Retina (tissue), 1 donor: ENCODE measurements around the gene IQGAP3.

Experiments
- DNase-seq: peaks from one replicate; pipeline ENCODE4 v3.0.0-alpha.2; 2016

The IQGAP3 gene

DNA sequence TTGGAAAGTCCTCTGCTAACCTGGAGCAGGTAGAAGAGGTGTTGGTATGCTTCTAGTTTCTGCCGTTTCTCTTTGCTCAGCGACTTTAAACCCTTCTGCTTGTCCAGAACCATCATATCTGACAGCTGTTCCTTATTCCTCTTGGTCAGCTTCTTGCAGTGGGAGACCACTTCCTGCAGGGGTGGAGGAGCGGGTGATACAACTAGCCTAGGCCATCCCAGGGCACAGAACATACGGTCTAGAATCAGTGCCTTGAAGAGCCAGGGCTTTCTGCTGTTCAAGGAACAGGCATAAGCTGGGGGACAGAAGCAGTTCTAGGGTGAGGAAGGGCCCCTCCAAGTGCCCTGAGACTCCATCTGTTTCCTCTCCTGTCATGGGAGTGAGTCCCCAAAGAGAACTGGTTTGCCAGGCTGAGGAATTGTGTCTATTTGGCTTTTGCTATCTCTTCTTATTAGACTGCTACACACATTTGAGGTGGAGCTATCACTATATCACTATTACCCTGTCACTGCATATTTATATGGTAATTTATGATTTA, 32.5 kb downstream of the IQGAP3 start:
- DNase-seq = no peak

DNA sequence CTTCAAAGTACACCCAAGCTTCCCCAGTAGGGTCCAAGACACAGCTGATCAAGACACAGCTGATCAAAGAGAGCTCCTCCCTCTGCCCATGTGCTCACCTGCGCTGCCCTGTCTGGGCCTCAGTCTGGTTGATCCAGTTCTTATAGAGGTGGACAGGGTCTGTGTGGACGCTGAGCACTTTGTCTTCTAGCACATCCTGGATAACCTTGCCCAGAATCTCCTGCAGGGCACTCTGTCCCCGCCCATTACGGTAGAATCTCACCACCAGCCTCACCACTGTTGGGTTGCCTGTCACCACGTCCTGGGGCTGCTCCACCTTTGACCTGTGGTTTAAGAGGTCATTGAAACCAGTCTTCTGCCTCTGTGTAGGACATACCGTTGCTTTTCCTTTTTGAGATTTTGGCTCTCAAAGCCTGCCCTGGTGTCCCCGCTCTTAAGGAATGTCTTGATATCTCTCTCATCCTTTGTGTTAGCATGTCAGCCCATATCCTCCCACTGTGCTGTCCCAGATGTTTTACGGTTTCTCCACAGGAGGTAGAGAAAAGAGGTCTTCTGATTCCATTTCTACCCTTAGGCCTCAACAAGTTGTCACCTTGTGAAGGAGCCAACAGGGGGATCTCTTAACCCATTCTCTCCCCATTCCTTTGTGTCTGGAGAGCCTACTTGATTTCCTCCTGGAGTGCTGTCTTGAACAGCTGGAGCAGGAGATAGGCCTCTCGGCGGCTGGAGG, 33.5 kb downstream of the IQGAP3 start:
- DNase-seq = no peak

DNA sequence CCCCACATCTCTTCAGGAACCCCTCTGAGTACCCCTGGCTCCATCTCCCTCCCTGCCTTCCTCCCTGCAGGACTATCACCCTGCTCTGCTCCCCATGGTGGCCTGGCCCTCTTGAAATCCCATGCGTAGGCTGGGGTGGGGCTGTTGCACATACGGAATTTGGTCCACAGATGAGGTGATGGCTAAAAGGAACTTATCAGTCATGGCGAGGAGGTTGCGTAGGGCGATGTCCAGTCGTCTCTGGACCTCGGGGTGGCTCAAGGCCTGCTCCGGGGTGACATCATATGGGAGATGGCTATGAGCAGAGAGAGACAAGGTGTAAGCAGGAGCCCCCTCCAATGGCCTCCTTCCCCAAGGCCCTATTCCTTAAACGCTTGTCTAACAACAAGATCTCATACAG, 35.3 kb downstream of the IQGAP3 start:
- no peak for DNase-seq

DNA sequence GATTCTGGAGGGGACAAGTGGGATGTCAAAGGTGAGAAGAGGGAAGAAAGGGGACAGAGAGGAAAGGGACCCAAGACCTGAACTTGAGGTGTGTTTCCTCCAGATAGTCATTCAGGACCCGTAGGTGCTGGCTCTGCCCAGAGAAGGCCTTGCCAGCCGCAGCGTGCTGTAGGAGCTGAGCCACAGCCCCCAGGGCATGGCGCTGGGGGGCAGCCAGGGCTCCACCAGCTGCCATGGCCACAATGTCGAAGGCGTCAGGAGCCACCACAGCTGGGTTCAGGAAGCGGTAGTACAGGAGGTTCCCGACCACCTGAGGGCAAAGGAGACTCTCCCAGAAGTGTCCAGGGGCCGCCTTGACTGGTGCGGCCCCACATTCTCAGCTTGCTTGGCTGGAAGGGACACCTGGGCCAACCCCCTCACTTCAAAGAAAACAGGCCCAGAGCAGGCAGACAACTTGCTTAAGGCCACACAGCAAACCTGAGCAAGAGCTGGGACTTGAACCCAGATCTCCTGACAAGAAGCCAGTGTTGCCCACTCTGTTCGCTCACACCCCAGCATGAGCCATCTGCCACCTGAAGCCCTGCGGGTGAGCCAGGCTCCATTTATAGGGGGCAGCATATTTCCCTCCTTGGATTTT, 37.8 kb downstream of the IQGAP3 start:
- DNase-seq = no peak

DNA sequence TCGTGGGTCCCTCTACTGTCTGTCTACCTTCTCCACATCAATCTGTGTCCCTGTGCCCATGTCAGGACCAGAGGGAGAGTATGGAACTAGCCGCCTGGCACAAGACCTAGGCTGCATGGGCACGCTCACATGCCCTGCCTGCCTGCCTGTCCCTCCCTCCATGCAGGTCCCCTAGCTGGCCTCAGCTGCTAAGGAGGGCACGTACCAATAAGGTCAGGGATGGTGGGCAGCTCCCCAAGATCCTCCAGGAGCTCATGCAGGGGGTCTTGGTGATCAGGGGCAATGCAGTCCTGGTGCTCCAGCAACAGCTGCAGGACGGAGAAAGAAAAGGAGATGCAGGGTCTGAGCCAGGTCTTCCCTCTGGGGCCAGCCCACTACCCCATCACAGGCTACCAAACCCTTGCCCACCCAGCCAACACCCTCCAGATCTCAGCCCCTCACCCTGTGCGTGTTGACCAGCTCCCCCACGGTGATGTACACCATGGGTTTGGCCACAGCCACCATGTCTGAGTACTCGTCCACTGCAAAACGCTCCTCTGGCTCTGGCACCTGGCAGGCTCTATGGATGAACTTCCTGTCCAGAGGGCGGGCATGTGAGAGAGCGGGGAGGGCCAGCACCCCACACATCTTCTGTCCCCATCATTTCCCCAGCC, 38.7 kb downstream of the IQGAP3 start:
- no peak for DNase-seq

DNA sequence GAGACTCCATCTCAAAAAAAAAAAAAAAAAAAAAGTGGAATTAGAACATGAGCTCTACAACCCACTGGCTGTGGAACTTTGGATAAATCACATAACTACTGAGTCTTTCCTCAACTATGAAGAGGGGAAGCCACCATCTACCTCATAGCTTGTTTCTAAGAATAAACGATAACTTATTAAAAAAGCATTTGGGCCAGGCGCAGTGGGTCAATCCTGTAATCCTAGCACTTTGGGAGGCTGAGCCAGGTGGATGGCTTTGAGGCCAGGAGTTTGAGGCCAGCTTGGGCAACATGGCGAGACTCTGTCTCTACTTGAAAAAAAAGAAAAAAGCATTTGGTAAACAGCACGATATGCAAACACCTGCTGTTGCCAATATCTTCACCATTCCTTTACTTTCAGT, 40.0 kb downstream of the IQGAP3 start:
- no peak for DNase-seq

- DNase-seq = no peak
Measured at GRCh38 chr1:156530006-156530405, 42.4 kb downstream of the IQGAP3 start.

- no peak for DNase-seq
Measured at GRCh38 chr1:156528875-156529425, 43.4 kb downstream of the IQGAP3 start.

DNA sequence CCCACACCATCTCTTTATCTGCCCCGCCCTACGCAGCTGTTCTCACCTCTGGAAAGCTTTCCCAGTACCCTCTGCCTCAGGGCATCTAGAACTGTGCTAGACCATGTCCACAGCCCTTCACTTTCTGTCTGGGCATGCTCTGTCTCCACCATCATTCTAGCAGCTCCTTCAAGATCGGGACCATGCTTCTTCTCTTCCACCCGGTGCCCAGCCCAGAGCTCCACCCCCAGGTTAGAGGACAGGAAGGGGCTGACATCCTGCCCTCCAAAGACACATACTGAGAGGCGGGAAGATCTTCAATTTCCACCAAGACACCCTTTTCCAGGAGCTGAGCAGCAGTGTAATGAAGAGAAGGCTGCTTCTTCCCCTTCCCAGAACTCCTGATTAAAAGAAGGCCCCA, 44.1 kb downstream of the IQGAP3 start:
- DNase-seq = no peak

GRCh38 chr1:156527584-156527983, 44.8 kb downstream of the IQGAP3 start:
- no peak for DNase-seq

- no peak for DNase-seq
Measured at GRCh38 chr1:156525856-156526489, 46.4 kb downstream of the IQGAP3 start.

- DNase-seq = peak; percentile 64
Measured at GRCh38 chr1:156525071-156525501, 47.3 kb downstream of the IQGAP3 start.

DNA sequence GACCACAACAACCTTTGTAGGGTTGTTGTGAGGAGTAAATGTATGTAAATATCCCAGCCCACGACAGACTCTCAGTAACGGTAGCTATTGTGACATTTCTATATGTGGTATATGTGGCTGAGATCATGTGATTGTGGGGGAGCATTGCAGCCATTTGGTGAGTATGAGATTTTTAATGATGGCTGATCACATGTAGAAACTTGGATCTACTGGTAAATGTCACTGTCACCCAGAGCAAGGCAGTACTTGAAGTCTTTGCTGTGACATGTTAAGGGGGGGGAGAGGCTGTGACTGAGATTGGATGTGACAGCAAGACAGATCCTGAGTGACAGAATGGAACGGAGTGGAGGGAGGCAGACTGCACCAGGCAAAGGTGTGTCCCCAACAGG, 47.9 kb downstream of the IQGAP3 start:
- DNase-seq = peak; percentile 52

DNA sequence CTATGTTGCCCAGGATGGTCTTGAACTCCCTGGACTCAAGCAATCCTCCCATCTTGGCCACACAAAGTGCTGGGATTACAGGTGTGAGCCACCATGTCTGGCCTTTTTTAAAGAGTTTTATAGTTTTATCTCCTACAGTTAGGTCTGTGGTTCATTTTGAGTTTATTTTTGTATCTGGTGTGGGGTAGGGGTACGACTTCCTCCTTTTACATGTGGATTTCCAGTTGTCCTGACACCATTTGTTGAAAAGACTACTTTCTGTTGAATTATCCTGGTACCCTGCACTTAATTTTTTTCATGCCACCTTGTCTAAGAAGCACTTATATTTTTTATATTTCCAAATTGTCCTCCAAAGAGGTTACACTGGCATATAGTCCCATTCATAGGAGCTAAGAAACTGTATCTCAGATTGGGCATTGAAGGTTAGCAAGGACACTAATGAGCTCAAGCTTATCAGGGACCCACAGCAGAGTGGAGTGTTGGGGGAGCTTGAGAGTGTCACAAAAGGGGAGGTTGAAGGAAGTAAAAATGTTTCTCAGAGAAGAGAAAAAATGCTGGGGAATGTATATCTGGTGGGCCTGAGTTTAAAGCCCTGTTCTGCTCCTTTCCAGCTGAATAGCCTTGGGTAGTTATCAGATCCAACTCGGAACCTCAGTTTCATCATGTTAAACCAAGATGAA, 48.4 kb downstream of the IQGAP3 start:
- no peak for DNase-seq

DNA sequence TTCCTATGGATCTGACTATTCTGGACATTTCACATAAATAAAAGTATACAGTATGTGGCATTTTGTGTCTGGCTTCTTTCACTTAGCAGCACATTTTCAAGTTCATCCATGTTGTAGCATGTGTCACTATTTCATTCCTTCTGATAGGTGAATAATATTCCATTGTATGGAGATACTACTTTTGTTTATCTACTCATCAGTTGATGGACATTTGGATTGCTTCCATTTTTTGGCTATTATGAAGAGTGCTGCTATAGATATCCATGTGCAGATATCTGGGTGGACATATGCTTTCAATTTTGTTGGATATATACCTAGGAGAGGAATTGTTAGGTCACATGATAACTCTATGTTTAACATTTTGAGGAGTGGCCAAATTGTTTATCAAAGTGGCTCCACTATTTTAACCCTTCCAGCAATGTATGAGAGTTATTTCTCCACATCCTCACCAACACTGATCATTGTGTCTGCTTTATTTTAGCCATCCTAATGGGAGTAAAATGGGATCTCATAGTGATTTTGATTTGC, 49.9 kb downstream of the IQGAP3 start:
- no peak for DNase-seq

DNA sequence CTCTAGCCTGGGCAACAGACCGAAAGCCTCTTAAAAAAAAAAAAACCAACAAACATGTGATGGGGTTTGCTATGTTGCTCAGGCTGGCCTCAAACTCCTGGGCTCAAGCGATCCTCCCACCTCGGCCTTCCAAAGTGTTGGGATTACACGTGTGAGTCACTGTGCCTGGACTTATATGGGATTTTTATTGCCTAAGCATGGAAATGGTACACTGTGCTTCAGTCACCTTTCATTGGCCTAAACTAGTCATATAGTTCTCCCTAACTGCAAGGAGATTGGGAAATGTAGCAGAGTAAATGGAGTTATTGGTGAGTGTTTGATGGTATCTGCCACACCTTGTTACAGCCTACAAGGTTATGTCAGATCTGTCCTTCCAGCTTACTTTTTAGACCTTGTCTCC, 54.6 kb downstream of the IQGAP3 start:
- DNase-seq = no peak

DNA sequence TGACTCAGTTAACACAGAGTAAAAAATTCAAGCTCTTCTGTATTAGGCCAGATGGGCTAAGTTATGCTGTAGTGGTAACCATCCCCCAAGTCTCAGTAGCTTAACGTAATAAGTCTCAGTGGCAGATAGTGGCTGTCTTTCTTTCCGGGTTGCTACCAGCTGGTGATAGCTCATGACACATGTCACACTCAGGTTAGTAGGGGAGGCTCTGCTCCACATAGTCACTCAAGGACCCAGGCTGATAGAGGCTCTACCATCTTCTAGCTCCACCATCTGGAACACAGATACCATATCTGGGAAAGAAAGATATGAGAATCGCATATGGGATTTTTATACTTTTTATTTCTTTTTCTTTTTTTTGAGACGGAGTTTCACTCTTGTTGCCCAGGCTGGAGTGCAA, 55.5 kb downstream of the IQGAP3 start:
- no peak for DNase-seq

DNA sequence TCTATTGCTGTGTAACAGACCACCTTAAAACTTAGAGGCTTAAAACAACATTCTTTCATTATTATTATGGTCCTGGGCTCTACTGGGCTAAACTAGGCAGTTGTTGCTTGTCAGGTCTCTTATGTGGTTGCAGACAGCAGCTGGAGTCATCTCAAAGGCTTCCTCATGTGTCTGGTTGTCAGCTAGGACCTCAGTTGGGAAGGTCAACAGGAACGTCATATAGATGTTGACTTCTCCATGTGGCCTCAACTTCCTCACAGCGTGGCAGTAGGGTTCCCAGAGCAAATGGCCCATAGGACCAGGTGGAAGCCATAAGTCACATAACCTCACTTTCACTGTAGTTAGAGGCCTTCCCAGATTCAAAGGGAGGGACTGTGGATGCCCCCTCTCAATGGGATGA, 56.4 kb downstream of the IQGAP3 start:
- DNase-seq = no peak

GRCh38 chr1:156513185-156513584, 59.2 kb downstream of the IQGAP3 start:
- no peak for DNase-seq

DNA sequence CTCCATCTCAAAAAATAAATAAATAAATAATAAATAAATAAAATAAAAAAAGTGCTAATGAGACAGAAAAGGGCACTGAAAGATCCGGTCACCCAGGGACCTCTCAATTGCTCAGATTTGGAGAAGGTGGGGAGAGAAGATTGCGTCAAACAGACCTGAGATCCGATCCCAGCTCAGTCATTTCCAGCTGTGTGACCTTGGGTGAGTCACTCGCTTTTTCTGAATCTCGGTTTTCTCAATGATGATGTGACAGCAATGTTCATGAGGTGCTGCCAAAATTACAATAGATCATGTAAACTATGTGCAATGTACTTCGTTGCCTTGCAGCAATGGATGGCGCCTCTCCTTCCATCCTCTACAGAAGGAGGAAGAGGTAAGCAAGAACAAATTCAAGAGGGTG, 60.7 kb downstream of the IQGAP3 start:
- no peak for DNase-seq

DNA sequence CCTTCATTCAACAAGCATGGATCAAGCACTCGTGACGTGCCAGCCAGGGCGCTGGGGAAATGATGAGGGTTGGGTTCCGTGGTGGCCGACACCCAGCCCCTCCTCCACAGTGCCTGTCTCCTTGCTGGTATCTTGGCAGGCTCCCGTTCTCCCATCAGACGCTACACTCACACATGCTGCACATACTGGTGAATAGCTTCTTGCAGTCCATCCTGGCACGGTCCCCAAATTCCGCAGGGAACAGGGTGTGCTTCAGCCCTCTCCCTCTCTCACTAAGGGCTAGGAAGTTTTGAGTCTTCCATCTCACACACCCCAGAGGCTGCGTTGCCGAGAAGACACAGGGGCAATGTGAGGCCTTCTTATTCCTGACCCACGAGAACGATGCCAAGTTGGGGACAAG, 61.7 kb downstream of the IQGAP3 start:
- DNase-seq = no peak

GRCh38 chr1:156509424-156510034, 62.8 kb downstream of the IQGAP3 start:
- DNase-seq = no peak
